BE2C (cell line): Measurements from ENCODE around the gene SSTR5.
"Not testable (repeated sequence)": the region's sequence is repeated elsewhere in the genome, so short reads cannot be mapped to it uniquely, and the experiment has no call there.

Experiments used
- DNase-seq: peaks from one replicate; pipeline ENCODE4 v3.0.0-alpha.2; 2020
- H3K27me3 ChIP-seq: fragments of 250-450 bp; sonication (Bioruptor Pico); 2 replicates; pipeline ENCODE4 v1.5.1; 2020; ENCODE audit warnings: mild to moderate bottlenecking
- H3K36me3 ChIP-seq: fragments of 250-450 bp; sonication (Bioruptor Pico); 2 replicates; pipeline ENCODE4 v1.5.1; 2020; ENCODE audit warnings: mild to moderate bottlenecking
- H3K4me1 ChIP-seq: fragments of 250-450 bp; sonication (Bioruptor Pico); 2 replicates; pipeline ENCODE4 v1.5.1; 2020
- H3K4me3 ChIP-seq: 2 replicates; pipeline ENCODE4 v1.5.1; 2011; ENCODE audit warnings: low read depth, low read length
- H3K9me3 ChIP-seq: fragments of 250-450 bp; sonication (Bioruptor Pico); 2 replicates; pipeline ENCODE4 v1.5.1; 2020
- CTCF ChIP-seq: IDR thresholded peaks from 2 replicates; pipeline ENCODE4 v1.5.1; 2012; ENCODE audit warnings: mild to moderate bottlenecking, low read depth, low read length

SSTR5 gene

GRCh38 chr16:1089822-1090619, 17.5 kb downstream of the SSTR5 start:
- Histone ChIP-seq H3K36me3 (no peaks in the 10 kb centered on the region), H3K27me3 (peaks cover 67% of the 10 kb centered on the region), H3K4me3 (no peak overlapping the region), H3K4me1 (no peaks in the 10 kb centered on the region; the same call in 1 of the 2 replicates), H3K9me3 (peaks cover 3% of the 10 kb centered on the region)
- TF ChIP-seq CTCF: no peak
- DNase-seq: no peak

DNA sequence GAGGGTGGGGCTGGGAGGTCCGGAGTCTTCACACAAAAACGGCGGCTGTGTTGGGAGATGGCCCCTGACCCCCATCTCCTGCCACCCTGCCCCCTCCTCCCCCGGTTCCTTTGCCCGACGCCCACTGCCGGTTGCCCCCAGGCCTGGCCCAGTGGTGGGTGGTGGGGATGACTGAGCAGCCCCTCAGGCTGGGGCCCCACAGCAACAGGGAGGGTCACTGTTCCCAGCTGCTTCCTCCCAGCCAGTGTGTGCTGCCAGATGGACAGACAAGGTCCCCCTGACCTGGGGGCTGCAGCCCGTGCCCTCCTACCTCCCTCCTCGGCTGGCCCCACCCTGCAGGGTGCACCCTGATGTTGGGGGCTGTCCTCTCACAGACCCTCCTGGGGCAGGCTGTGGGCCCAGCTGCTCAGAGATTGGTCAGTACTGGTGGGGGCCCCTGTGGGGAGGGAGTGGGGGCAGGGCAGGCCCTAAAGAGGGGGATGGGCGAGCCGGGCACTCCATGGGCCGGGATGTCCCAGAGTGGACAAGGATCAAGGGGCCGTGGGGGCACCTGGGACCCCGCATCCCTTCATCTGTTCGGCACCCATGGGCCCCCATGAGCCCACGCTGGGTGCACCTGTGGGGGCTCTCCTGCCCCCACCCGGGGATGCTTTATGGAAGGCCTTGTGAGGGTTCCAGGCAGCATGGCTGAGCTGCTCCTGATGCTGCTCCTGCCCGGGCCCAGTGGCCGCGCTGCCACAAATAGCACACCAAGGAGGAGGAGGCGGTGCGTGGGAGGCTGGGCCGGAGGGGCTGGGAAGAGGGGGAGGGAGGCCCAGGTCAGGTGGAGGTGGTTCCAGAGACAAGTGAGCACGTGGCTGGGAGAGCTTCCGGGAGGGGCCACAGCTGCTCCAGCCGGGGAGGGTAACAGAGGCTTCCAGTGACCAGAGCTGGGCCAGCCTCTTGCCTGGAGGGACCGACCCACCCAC, 18.4 kb downstream of the SSTR5 start:
- no peak for DNase-seq
- peaks cover 75% of the 10 kb centered on the region for H3K27me3 ChIP-seq
- no peak for TF ChIP-seq CTCF
- no peaks in the 10 kb centered on the region; the same call in 1 of the 2 replicates for H3K4me1 ChIP-seq
- no peaks in the 10 kb centered on the region for H3K36me3 ChIP-seq
- H3K9me3 ChIP-seq: peaks cover 2% of the 10 kb centered on the region; the same call in 1 of the 2 replicates
- H3K4me3 ChIP-seq: no peak overlapping the region

DNA sequence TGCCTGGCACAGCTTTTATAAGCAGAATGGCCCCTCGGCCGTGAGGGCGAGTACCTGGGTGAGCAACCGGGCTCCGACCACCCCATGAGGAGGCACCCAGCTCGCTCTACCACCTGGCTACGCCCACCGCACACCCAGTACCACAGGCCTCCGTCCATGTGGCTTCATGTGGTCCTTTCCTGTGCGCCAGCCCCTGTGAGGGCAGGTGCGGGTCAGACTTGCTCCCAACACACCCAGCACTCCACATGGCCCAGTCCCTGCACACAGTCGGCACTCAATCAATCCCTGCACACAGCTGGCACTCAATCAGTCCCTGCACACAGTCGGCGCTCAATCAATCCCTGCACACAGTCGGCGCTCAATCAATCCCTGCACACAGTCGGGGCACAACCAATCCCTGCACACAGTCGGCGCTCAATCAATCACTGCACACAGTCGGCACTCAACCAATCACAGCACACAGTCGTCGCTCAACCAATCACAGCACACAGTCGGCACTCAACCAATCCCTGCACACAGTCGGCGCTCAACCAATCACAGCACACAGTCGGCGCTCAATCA, 19.5 kb downstream of the SSTR5 start:
- Histone ChIP-seq H3K9me3 (no peaks in the 10 kb centered on the region; the same call in 1 of the 2 replicates), H3K4me3 (no peak overlapping the region), H3K4me1 (no peaks in the 10 kb centered on the region; the same call in 1 of the 2 replicates), H3K27me3 (peaks cover 77% of the 10 kb centered on the region), H3K36me3 (no peaks in the 10 kb centered on the region)
- no peak for TF ChIP-seq CTCF
- no peak for DNase-seq

DNA sequence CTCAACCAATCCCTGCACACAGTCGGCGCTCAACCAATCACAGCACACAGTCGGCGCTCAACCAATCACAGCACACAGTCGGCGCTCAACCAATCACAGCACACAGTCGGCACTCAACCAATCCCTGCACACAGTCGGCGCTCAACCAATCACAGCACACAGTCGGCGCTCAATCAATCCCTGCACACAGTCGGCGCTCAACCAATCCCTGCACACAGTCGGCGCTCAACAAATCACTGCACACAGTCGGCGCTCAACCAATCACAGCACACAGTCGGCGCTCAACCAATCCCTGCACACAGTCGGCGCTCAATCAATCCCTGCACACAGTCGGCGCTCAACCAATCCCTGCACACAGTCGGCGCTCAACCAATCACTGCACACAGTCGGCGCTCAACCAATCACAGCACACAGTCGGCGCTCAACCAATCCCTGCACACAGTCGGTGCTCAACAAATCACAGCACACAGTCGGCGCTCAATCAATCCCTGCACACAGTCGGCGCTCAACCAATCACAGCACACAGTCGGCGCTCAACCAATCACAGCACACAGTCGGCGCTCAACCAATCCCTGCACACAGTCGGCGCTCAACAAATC, 20.2 kb downstream of the SSTR5 start:
- H3K4me1 ChIP-seq, H3K36me3 ChIP-seq, H3K4me3 ChIP-seq, DNase-seq, H3K9me3 ChIP-seq: not testable (repeated sequence)
- peaks cover 77% of the 10 kb centered on the region for H3K27me3 ChIP-seq

DNA sequence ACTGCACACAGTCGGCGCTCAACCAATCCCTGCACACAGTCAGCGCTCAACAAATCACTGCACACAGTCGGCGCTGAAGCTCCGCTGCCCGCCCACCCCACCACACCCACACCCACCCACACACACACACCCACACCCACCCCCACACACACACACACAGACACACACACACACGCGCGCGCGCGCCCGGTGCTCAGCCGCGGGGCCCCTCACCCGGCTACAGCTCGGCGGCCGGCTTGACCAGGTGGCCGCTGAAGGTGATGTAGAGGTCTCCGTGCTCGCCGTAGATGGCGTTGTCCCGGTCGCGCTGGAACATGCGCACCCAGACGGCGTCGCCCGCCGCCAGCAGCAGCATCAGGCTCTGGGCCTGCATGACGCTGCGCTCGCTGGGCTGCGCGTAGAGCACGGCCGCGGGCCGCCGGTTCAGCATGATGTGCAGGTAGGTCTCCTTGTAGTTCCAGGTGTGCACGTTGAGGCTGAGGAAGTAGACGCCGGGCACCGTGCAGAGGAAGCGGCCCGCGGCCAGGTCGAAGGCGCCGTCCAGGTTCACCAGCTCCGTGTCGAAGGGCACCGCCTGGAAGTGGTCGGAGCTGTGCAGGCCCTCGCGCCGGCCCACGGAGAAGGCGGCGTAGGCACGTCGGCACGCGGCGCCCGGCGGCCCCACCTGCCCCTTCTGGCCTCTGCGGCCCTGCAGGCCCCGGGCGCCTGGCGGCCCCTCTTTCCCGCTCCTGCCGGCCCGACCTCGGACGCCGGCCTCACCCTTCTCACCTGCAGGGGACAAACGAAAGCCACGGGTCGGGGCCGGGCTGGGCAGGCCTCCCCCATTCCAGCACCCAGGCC, 21.0 kb downstream of the SSTR5 start:
- no peak for TF ChIP-seq CTCF
- H3K9me3 ChIP-seq: no peaks in the 10 kb centered on the region; the same call in 1 of the 2 replicates
- no peaks in the 10 kb centered on the region for H3K36me3 ChIP-seq
- peak; percentile 69 for DNase-seq
- H3K27me3 ChIP-seq: peaks cover 77% of the 10 kb centered on the region
- H3K4me1 ChIP-seq: no peaks in the 10 kb centered on the region; the same call in 1 of the 2 replicates
- H3K4me3 ChIP-seq: no peak overlapping the region
